ENCODE results near the gene ADGRG6.

- no peak for TF ChIP-seq CTCF (IDR thresholded peaks at IDR 0.05)
- no peak for TF ChIP-seq POLR2A (IDR thresholded peaks at IDR 0.05)
These were observed 37.3 kb downstream of the ADGRG6 start for GRCh38 chr6:142339113-142339512.
